IMR-90 (cell line): ENCODE data around the gene B4GALNT3. TPM values are rescaled to one million over a fixed set of nuclear protein-coding genes. Genes with fewer than 3 reads are reported as not detected.

ENCODE experiments used
- ATAC-seq: fragments of 200-7000 bp; cut with Tn5 transposase; 2 replicates; pipeline ENCODE4 v1.9.1; 2020; ENCODE audit warnings: low read depth, mild to moderate bottlenecking, moderate library complexity
- BruUV-seq: library from RNA; stranded (reverse); fragments of 400-500 nt; replicated peaks from 2 replicates; lab custom pipeline; 2021; lab: Mats Ljungman, UMichigan
- CTCF ChIA-PET: fragments of 300-600 bp; formaldehyde crosslinking; extraction: SDS; loops from one replicate; lab custom pipeline; 2021; ENCODE audit warnings: antibody characterized with exemption; lab: Yijun Ruan, JAX
- POLR2A ChIA-PET: fragments of 300-600 bp; sonication (Branson Sonifier 250); formaldehyde crosslinking; loops from one replicate; lab custom pipeline; 2022; ENCODE audit warnings: antibody characterized with exemption; ENCODE audit not compliant: unreplicated experiment; lab: Charles Lee
- DNase-seq: peaks from one replicate; pipeline ENCODE4 v3.0.0; 2013
- H2AFZ ChIP-seq: replicated peaks from 2 replicates; pipeline ENCODE3; 2013; ENCODE audit warnings: low read length, mild to moderate bottlenecking; ENCODE audit not compliant: poor library complexity
- H2AK5ac ChIP-seq: 2 replicates; pipeline ENCODE4 v1.6.1; 2013; ENCODE audit warnings: low read depth, low read length, inconsistent platforms
- H2AK9ac ChIP-seq: replicated peaks from 2 replicates; pipeline ENCODE3; 2013; ENCODE audit warnings: mild to moderate bottlenecking, low read depth, low read length, moderate library complexity; ENCODE audit not compliant: poor library complexity
- H2BK120ac ChIP-seq: 2 replicates; pipeline ENCODE4 v1.6.1; 2013; ENCODE audit warnings: low read depth, low read length, inconsistent platforms
- H2BK15ac ChIP-seq: 3 replicates; pipeline ENCODE4 v1.6.1; 2013; ENCODE audit warnings: low read depth, low read length, inconsistent platforms
- H2BK20ac ChIP-seq: 2 replicates; pipeline ENCODE4 v1.6.1; 2013; ENCODE audit warnings: low read depth, mild to moderate bottlenecking, inconsistent platforms, low read length, moderate library complexity
- H2BK5ac ChIP-seq: 2 replicates; pipeline ENCODE4 v1.6.1; 2013; ENCODE audit warnings: mild to moderate bottlenecking, low read depth, low read length, inconsistent platforms; ENCODE audit not compliant: poor library complexity, severe bottlenecking
- H3K14ac ChIP-seq: replicated peaks from 2 replicates; pipeline ENCODE4 v1.6.1; 2013; ENCODE audit warnings: low read depth, low read length, inconsistent platforms
- H3K18ac ChIP-seq: 2 replicates; pipeline ENCODE4 v1.6.1; 2013; ENCODE audit warnings: low read depth, low read length, control low read depth
- H3K23ac ChIP-seq: 2 replicates; pipeline ENCODE4 v1.6.1; 2013; ENCODE audit warnings: low read depth, low read length, inconsistent platforms
- H3K27ac ChIP-seq: 2 replicates; pipeline ENCODE4 v1.5.1; 2013; ENCODE audit warnings: mild to moderate bottlenecking, control low read depth, low read length; ENCODE audit not compliant: insufficient read depth
- H3K27me3 ChIP-seq: 2 replicates; pipeline ENCODE4 v1.6.1; 2013; ENCODE audit warnings: low read length; ENCODE audit not compliant: control insufficient read depth, insufficient read depth
- H3K36me3 ChIP-seq: 2 replicates; pipeline ENCODE4 v1.6.1; 2013; ENCODE audit warnings: low read length, mixed read lengths; ENCODE audit not compliant: control insufficient read depth, insufficient read depth
- H3K4ac ChIP-seq: 2 replicates; pipeline ENCODE4 v1.6.1; 2013; ENCODE audit warnings: low read depth, low read length, inconsistent platforms
- H3K4me1 ChIP-seq: 2 replicates; pipeline ENCODE4 v1.6.1; 2013; ENCODE audit warnings: low read length, mixed read lengths; ENCODE audit not compliant: control insufficient read depth, insufficient read depth
- H3K4me2 ChIP-seq: 2 replicates; pipeline ENCODE4 v1.6.1; 2013; ENCODE audit warnings: low read depth, mild to moderate bottlenecking, control low read depth, low read length, moderate library complexity
- H3K4me3 ChIP-seq: 2 replicates; pipeline ENCODE4 v1.5.1; 2013; ENCODE audit warnings: low read depth, mild to moderate bottlenecking, control low read depth, low read length, moderate library complexity; ENCODE audit not compliant: insufficient read depth
- H3K56ac ChIP-seq: 2 replicates; pipeline ENCODE4 v1.6.1; 2013; ENCODE audit warnings: low read length, inconsistent platforms; ENCODE audit not compliant: insufficient read depth; ENCODE audit errors: extremely low read depth
- H3K79me1 ChIP-seq, 2 experiments: 2 replicates each; pipeline ENCODE4 v1.6.1; 2013; ENCODE audit warnings: low read length in 2 of 2, inconsistent platforms in 1 of 2, low read depth in 1 of 2
- H3K9ac ChIP-seq: 2 replicates; pipeline ENCODE4 v1.6.1; 2013; ENCODE audit warnings: low read depth, low read length, control low read depth
- H3K9me1 ChIP-seq: 2 replicates; pipeline ENCODE4 v1.6.1; 2013; ENCODE audit warnings: low read length, inconsistent platforms; ENCODE audit not compliant: insufficient read depth
- H3K9me3 ChIP-seq: 2 replicates; pipeline ENCODE4 v1.6.1; 2013; ENCODE audit warnings: low read length; ENCODE audit not compliant: control insufficient read depth, insufficient read depth
- H4K20me1 ChIP-seq: 2 replicates; pipeline ENCODE4 v1.6.1; 2013; ENCODE audit warnings: low read length, inconsistent platforms; ENCODE audit not compliant: insufficient read depth
- H4K5ac ChIP-seq: 2 replicates; pipeline ENCODE4 v1.6.1; 2013; ENCODE audit warnings: mild to moderate bottlenecking, low read depth, low read length, control low read depth
- H4K8ac ChIP-seq, 2 experiments: 2 replicates each; pipeline ENCODE4 v1.6.1; 2013; ENCODE audit warnings: low read depth in 2 of 2, low read length in 2 of 2, control low read depth in 1 of 2, inconsistent platforms in 1 of 2
- H4K91ac ChIP-seq: 2 replicates; pipeline ENCODE4 v1.6.1; 2013; ENCODE audit warnings: low read depth, low read length, inconsistent platforms; ENCODE audit not compliant: insufficient read depth
- BHLHE40 ChIP-seq: fragments of 150-350 bp; IDR thresholded peaks from 2 replicates; pipeline ENCODE4 v1.6.1; 2016; ENCODE audit warnings: mild to moderate bottlenecking, low read depth, low read length
- CEBPB ChIP-seq: IDR thresholded peaks from 2 replicates; pipeline ENCODE4 v1.6.1; 2012; ENCODE audit warnings: low read depth, low read length, improper control_type of control experiment
- CHD1 ChIP-seq: IDR thresholded peaks from 2 replicates; pipeline ENCODE4 v1.6.1; 2012; ENCODE audit warnings: low read depth, low read length, improper control_type of control experiment
- CTCF ChIP-seq: conservative IDR thresholded peaks from 2 replicates; pipeline ENCODE4 v1.5.1; 2012; ENCODE audit warnings: mild to moderate bottlenecking, low read depth, low read length, improper control_type of control experiment
- ELK1 ChIP-seq: fragments of 150-350 bp; IDR thresholded peaks from 2 replicates; pipeline ENCODE4 v1.6.1; 2016; ENCODE audit warnings: low read depth, mild to moderate bottlenecking, low read length, moderate library complexity, borderline replicate concordance
- FOS ChIP-seq: fragments of 150-350 bp; IDR thresholded peaks from 2 replicates; pipeline ENCODE4 v1.6.1; 2016; ENCODE audit warnings: low read depth, low read length
- MAFK ChIP-seq: IDR thresholded peaks from 2 replicates; pipeline ENCODE4 v1.6.1; 2012; ENCODE audit warnings: low read depth, low read length, improper control_type of control experiment
- MAZ ChIP-seq: IDR thresholded peaks from 2 replicates; pipeline ENCODE4 v1.6.1; 2012; ENCODE audit warnings: low read depth, mild to moderate bottlenecking, low read length, improper control_type of control experiment, moderate library complexity, borderline replicate concordance
- MXI1 ChIP-seq: IDR thresholded peaks from 2 replicates; pipeline ENCODE4 v1.6.1; 2012; ENCODE audit warnings: low read depth, mild to moderate bottlenecking, low read length, moderate library complexity, borderline replicate concordance
- NFE2L2 ChIP-seq: fragments of 150-350 bp; IDR thresholded peaks from 2 replicates; pipeline ENCODE4 v1.6.1; 2016; ENCODE audit warnings: low read depth, mild to moderate bottlenecking, low read length
- RAD21 ChIP-seq: IDR thresholded peaks from 2 replicates; pipeline ENCODE4 v1.6.1; 2012; ENCODE audit warnings: low read length, improper control_type of control experiment
- RCOR1 ChIP-seq: IDR thresholded peaks from 2 replicates; pipeline ENCODE4 v1.6.1; 2012; ENCODE audit warnings: mild to moderate bottlenecking, low read length, improper control_type of control experiment; ENCODE audit not compliant: insufficient replicate concordance
- USF2 ChIP-seq: fragments of 150-350 bp; IDR thresholded peaks from 2 replicates; pipeline ENCODE4 v1.6.1; 2017; ENCODE audit warnings: mild to moderate bottlenecking, antibody characterized with exemption, low read length, low read depth
- WGBS, 2 experiments: methylation state at CpG; one replicate each; pipeline versions ENCODE4 v1.1.5 to v1.1.7; 2013; ENCODE audit warnings: missing lambda C conversion rate in 2 of 2; ENCODE audit not compliant: insufficient read length in 1 of 2; ENCODE audit errors: extremely low coverage in 2 of 2; 5-methylcytosine and 5-hydroxymethylcytosine counted together
- dilution Hi-C: fragments of 300-500 bp; cut with HindIII; formaldehyde crosslinking; loops from one replicate; pipeline ENCODE4 v1.14.3; 2018; ENCODE audit warnings: low sequenced_read_pairs; ENCODE audit not compliant: unreplicated experiment
- in situ Hi-C: fragments of 300-500 bp; cut with MboI; formaldehyde crosslinking; loops from 3 replicates; pipeline ENCODE4 v1.14.3; 2019; ENCODE audit warnings: low sequenced_read_pairs, inconsistent platforms, mixed read lengths
- intact Hi-C: fragments of 100-400 bp; cut with micrococcal nuclease; formaldehyde crosslinking; loops from 2 replicates; pipeline ENCODE4 v1.10.0; 2022
- polyA plus RNA-seq, 3 experiments: library from polyadenylated mRNA; depleted of rRNA; stranded (reverse); fragments of >200 nt; gene quantifications; 2 replicates each; pipeline ENCODE4 v1.2.3, GENCODE V29; 2012; ENCODE audit warnings: low replicate concordance in 1 of 3
- total RNA-seq: library from RNA; depleted of rRNA; stranded (reverse); fragments of >200 nt; gene quantifications from 2 replicates; pipeline ENCODE4 v1.2.3, GENCODE V29; 2012

Gene B4GALNT3
- total and polyA plus RNA-seq, 2 of the 4 experiments (the other 2 are of a cell fraction): not detected

GRCh38 chr12:539540-540310, 80.0 kb downstream of the B4GALNT3 start:
- TF ChIP-seq USF2: no peak
- TF ChIP-seq FOS: no peak
- no peak for TF ChIP-seq CEBPB
- no peak for TF ChIP-seq CTCF
- TF ChIP-seq MAFK: no peak
- no peak for TF ChIP-seq ELK1
- TF ChIP-seq MXI1: no peak
- TF ChIP-seq CHD1: no peak
- TF ChIP-seq MAZ: no peak
- no peak for TF ChIP-seq RCOR1
- TF ChIP-seq BHLHE40: no peak
- TF ChIP-seq NFE2L2: no peak
- TF ChIP-seq RAD21: no peak
- WGBS, 2 experiments: 88% methylated on average over 9 of the region's 18 CpGs; no CpG with 5 or more reads in 1 of the 2 experiments
- ATAC-seq: no peak
- Histone ChIP-seq H2BK120ac (no peak overlapping the region), H3K27ac (no peak overlapping the region), H3K4ac (no peak overlapping the region), H4K5ac (no peak overlapping the region), H4K91ac (no peak overlapping the region), H3K56ac (no peak overlapping the region), H3K23ac (no peak overlapping the region), H3K4me3 (no peak overlapping the region), H3K27me3 (peaks cover 46% of the 10 kb centered on the region), H3K4me2 (no peak overlapping the region), H3K79me1 (no peaks in the 10 kb centered on the region), H3K9ac (no peak overlapping the region), H2AK9ac (no peak overlapping the region), H4K20me1 (no peaks in the 10 kb centered on the region), H2BK15ac (no peak overlapping the region), H2BK20ac (no peak overlapping the region), H3K36me3 (no peaks in the 10 kb centered on the region), H4K8ac (no peak overlapping the region), H3K9me3 (no peaks in the 10 kb centered on the region), H3K4me1 (no peaks in the 10 kb centered on the region), H3K18ac (no peak overlapping the region), H2AFZ (no peak overlapping the region), H2BK5ac (no peak overlapping the region), H3K9me1 (no peaks in the 10 kb centered on the region), H3K14ac (no peak overlapping the region), H2AK5ac (no peak overlapping the region)
- CTCF ChIA-PET: interaction anchor here (0.5 to 1.6 kb wide), 2 partner anchors 86 to 150 kb away, joined by 3 to 5 read pairs; no protein-coding TSS in a partner anchor
- no peak for DNase-seq
- intact Hi-C loops (loop anchor here (10.0 kb wide), 1 partner anchor 215 kb away; no protein-coding TSS in a partner anchor), in situ Hi-C loops (loop anchor here (5.0 kb wide), 1 partner anchor 92 kb away; no protein-coding TSS in a partner anchor), dilution Hi-C loops (no loop called here)
- POLR2A ChIA-PET: no interaction called here
- no TSS peak for BruUV-seq
